ENCODE results near the gene PHAF1. TPM values are rescaled to one million over a fixed set of nuclear protein-coding genes. Genes with fewer than 3 reads are reported as not detected.

The PHAF1 gene
- total RNA-seq, result 12.1 and 12.5 TPM in 2 replicates

DNA sequence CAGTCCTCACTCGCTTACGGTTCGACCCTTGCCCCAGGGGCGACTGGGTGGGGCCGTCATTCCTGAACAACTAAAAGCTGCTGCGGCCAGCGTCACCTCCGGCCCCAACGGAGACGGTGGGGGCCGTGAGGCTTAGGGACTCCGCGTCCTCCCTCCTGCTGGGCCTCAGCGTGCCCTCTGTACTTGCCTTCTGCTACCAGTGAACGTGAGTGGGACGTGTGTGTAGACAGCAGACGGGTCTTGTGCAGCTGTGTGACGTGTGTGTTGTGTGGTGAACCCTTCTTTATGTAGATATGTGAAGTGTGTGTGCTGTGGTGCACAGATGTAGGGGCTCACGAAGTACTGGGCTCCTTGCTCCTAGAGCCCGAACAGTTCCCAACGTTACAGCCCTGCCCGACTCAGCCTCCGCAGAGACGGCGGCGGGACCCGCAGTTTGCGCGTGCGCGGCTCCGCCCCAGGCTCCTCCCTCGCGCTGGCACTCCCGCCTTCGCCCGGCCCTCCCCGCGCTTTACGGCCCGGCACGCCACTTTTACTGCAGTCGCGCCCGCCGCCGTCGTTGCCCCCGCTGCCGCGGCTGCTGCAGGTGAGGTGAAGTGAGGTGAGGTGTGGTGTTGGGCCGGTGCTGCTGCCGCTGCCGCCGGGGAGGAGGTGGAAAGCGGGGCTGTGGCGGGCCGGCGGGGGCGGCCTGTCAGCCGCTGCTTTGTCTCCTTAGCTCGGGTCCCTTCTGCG lies at the start of gene PHAF1:
Gene PHAF1 (plus strand): TSS at position 535 of the 729 bp plus-strand sequence. CDS start 235 bp downstream, outside the sequence.

DNA sequence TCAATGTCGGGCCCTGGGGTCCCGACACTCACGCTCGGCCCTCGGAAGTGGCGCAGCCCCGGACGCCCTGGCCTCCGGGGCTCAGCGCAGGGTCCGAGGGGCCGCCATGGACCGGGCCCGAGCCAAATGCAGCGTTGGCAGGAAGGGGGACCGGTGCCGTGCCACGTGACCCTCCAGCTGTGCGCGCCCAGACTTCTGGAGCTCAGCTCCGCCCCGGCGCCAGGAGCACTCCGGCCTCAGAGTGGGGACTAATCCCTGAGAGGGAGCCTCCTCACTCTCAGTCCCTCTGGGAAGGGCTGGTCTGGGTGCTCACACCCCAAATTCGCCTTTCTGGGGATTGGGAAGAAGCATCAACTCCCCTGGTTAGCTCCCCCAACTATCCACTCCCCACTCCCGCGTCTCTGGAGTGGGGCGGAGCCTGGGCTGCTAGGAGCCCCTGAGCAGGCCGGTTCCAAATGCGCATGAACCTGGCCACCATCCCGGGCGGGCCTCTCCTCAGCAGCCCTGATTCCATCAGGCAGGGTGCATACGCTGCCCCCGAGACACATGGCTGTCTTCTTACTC lies 41.2 kb downstream of the PHAF1 start, which contains the start of gene B3GNT9:
Gene B3GNT9 (minus strand): TSS at position 166 of the 564 bp plus-strand sequence. CDS start 513 bp downstream, outside the sequence.

DNA sequence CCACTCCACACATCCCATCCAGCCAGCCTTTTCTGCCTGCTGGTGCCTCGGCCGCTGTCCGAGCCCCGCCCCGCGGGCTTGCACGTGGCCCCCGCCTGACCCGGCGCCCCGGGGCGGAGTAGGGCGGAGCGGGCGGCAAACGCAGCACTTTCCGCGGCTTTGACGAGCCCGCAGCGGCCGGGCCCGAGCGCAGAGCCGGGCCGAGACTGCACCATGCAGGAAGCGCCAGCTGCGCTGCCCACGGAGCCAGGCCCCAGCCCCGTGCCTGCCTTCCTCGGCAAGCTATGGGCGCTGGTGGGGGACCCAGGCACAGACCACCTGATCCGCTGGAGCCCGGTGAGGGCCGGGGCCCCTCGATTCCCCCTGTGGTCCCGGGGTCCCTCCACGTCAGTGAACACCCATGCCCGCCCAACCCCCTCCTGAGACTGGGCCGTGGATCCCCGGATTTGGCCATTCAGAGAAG lies 54.9 kb downstream of the PHAF1 start, which contains the start of gene HSF4:
Gene HSF4 (plus strand): TSS at position 147 of the 463 bp plus-strand sequence. CDS start 67 bp downstream, at position 214.

DNA sequence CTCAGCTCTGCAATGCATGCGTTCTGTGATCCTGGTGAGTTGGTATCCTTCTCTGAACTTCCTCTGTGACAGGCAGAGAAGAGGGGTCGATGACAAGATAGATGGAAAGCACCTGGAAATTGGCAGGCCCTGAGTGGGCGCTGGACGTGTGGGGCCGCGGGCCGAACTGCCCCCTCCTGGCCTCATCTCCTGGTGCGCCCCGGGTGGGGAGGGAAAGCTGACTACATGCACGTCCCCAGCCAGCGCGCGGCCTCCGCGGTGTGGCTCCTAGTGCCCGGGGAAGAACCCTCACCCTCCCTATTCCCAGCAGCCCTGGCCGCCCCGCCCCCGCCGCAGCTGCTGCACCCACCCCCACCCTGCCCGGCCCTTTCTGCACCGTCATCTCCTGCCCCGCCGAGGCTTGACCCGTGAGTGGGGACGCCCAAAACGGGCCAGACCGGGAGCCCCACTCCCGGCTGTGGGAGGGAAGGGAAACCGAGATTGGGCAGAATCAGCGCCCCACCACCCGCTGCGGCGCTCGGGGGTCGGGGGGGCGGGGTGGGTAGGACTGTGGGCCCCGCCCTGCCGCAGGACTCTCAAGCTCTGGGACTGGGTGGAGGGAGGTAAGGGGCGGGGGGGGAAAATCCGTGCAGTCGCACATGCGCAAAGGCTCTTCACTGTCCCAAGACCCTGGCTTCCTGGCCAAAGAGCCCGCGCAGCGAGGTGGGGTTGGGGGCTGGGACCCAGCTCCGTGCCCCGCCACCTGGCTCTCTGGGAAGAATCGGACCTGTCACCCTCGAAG lies 60.6 kb downstream of the PHAF1 start, which contains the start of gene NOL3:
Gene NOL3 (plus strand): TSS at position 371 of the 781 bp plus-strand sequence.

DNA sequence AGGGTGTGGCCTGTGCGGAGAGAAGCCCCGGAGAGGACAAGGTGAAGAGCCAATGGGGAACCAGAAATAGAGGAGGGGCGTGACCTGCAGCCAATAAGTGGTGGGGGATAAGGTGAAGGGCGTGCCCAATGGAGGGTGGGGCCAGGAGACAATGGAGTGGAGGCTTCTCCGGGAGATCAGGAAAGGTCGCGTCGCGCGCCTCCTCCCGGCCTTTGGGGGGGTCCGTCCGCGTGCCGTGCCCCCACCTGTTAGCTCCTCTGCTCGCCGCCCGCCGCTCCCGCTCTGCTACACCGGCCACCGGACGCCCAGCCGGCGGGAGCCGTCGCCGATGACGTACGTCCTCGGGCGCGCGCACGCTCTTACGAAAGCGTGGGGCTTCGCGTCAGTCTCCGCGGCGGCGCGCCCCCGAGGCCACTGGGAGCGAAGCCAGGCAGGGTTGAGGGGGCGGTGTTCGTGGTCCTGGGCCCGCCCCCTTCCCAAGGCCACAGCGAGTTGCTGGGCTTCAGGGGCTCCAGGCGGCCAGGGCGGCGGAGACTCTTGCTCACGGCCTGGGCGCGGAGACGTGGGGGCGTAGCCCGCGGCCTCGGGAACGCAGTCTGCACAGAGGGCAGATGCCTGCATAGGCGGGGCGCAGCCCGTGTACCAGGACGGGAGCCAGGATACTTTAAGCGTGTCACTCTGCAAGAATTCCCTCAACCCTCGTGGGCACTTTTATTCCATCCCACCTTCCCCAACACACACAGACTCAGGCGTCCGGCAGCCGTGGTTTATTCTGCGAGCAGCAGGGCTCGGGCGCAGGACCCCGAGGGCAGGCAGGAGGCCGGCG lies 74.1 kb downstream of the PHAF1 start, which contains the start of gene MATCAP1:
Gene MATCAP1 (minus strand): TSS at position 337 of the 826 bp plus-strand sequence. CDS start 3,353 bp downstream, outside the sequence.

DNA sequence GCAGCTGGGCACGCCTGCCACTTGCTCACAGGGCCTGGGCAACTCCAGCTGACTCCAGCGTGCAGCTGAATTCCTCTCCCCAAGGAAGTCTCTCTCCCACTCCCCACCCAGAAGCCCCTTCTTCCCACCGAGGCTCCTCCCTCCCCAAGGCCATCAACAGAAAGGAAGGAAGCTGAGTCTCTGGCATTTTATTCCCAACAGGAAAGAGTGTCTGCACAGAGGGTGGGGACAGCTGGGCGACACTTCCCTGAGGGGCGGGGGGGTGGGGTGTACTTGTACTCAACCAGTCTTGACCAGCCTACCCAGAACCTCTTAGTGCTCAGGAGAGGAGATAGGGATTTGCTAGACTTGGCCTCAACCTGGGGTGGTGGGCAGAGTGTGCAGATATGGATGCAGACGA lies 80.3 kb downstream of the PHAF1 start, which contains the start of gene EXOC3L1:
Gene EXOC3L1 (minus strand): TSS at position 96 of the 400 bp plus-strand sequence. CDS start 460 bp downstream, outside the sequence.

DNA sequence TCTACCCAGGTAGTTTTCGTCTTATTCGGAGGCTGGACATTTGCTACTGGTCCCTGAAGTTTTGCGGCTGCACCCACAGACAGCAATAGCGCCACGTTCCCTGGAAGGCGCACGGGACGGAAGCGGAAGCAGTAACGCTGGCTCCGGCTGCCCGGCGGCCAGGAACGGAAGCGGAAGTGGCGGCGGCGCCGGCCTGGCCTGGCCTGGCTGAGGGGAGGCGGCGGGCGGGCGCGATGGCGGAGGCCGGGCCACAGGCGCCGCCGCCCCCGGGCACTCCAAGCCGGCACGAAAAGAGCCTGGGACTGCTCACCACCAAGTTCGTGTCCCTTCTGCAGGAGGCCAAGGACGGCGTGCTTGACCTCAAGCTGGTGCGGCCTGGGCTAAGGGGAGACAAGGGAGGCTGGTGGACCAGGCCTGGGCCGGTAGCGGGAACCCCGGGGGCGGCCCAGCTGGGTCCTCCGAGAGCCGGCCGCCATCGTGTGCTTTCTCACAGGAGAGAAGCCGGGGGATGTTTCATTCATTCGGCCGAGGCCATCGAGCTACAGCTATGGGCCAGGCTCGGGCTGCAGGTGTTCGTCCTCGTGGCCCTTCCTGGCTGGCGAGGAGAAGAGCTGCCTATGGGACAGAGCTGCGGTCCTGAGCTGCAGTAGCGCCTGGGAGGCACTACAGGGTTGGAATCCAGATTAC lies 82.4 kb downstream of the PHAF1 start, which contains the start of gene E2F4:
Gene E2F4 (plus strand): TSS at position 161 of the 687 bp plus-strand sequence. CDS start 73 bp downstream, at position 234.

Other genes with a start within 250 kb of the PHAF1 start
- gene PDP2, start 229.4 kb upstream of the PHAF1 start, total RNA-seq, result 9.6 and 15.3 TPM in 2 replicates
- 2.1 and 4.3 TPM in 2 replicates for gene CDH16, start 191.1 kb upstream of the PHAF1 start, total RNA-seq
- gene RRAD, start 184.4 kb upstream of the PHAF1 start, total RNA-seq, result 62.4 and 118 TPM in 2 replicates
- 189 and 217 TPM in 2 replicates for gene CIAO2B, start 175.5 kb upstream of the PHAF1 start, total RNA-seq
- gene CES2, start 174.4 kb upstream of the PHAF1 start, total RNA-seq, result 40.0 and 189 TPM in 2 replicates
- gene CES3, start 148.7 kb upstream of the PHAF1 start, total RNA-seq, result 2.7 and 5.3 TPM in 2 replicates
- 1.3 and 2.2 TPM in 2 replicates for gene CES4A, start 121.4 kb upstream of the PHAF1 start, total RNA-seq
- 95.7 and 123 TPM in 2 replicates for gene CBFB, start 80.8 kb upstream of the PHAF1 start, total RNA-seq
- 8.9 and 15.8 TPM in 2 replicates for gene B3GNT9, start 41.1 kb downstream of the PHAF1 start, total RNA-seq
- 35.4 and 48.2 TPM in 2 replicates for gene TRADD, start 50.0 kb downstream of the PHAF1 start, total RNA-seq
- gene FBXL8, start 50.0 kb downstream of the PHAF1 start, total RNA-seq, result 8.0 and 8.3 TPM in 2 replicates
- 3.1 and 6.2 TPM in 2 replicates for gene HSF4, start 54.8 kb downstream of the PHAF1 start, total RNA-seq
- 30.1 and 32.4 TPM in 2 replicates for gene NOL3, start 60.6 kb downstream of the PHAF1 start, total RNA-seq
- gene MATCAP1, start 74.0 kb downstream of the PHAF1 start, total RNA-seq, result 3.6 and 3.8 TPM in 2 replicates
- not detected in 2 replicates for gene EXOC3L1, start 80.2 kb downstream of the PHAF1 start, total RNA-seq
- 51.2 and 72.3 TPM in 2 replicates for gene E2F4, start 82.2 kb downstream of the PHAF1 start, total RNA-seq
- 43.7 and 49.2 TPM in 2 replicates for gene ELMO3, start 89.2 kb downstream of the PHAF1 start, total RNA-seq
- 30.4 and 45.8 TPM in 2 replicates for gene TMEM208, start 117.2 kb downstream of the PHAF1 start, total RNA-seq
- gene FHOD1, start 137.5 kb downstream of the PHAF1 start, total RNA-seq, result 4.0 and 4.3 TPM in 2 replicates
- gene SLC9A5, start 139.0 kb downstream of the PHAF1 start, total RNA-seq, result 0.21 and 0.72 TPM in 2 replicates
- 16.1 and 21.1 TPM in 2 replicates for gene PLEKHG4, start 169.6 kb downstream of the PHAF1 start, total RNA-seq
- not detected in 2 replicates for gene KCTD19, start 216.8 kb downstream of the PHAF1 start, total RNA-seq
- not detected in 2 replicates for gene LRRC36, start 216.9 kb downstream of the PHAF1 start, total RNA-seq